H1 (cell line): ENCODE results near the gene TRPM1. TPM values are rescaled to one million over a fixed set of nuclear protein-coding genes. Genes with fewer than 3 reads are reported as not detected.

Experiments
- BRCA1 ChIP-seq: IDR thresholded peaks from 2 replicates; pipeline ENCODE4 v1.6.1; 2012; ENCODE audit warnings: low read depth, low read length, improper control_type of control experiment
- CHD2 ChIP-seq: IDR thresholded peaks from 2 replicates; pipeline ENCODE4 v1.6.1; 2012; ENCODE audit warnings: low read length, improper control_type of control experiment
- CREB1 ChIP-seq: IDR thresholded peaks from 2 replicates; pipeline ENCODE4 v1.6.1; 2012; ENCODE audit warnings: inconsistent platforms
- CTBP2 ChIP-seq: IDR thresholded peaks from 2 replicates; pipeline ENCODE4 v1.7.0; 2011; ENCODE audit warnings: borderline replicate concordance, mild to moderate bottlenecking, moderate library complexity, mixed read lengths, low read length; ENCODE audit not compliant: insufficient read depth, insufficient read length
- FOSL1 ChIP-seq: IDR thresholded peaks from 2 replicates; pipeline ENCODE4 v1.6.1; 2011; ENCODE audit warnings: mild to moderate bottlenecking, low read depth, low read length, moderate library complexity; ENCODE audit not compliant: insufficient read depth
- HDAC6 ChIP-seq: IDR thresholded peaks from one replicate; pipeline ENCODE4 v1.7.1; 2012; ENCODE audit warnings: low read depth, mild to moderate bottlenecking, inconsistent platforms, low read length, moderate library complexity
- JUND ChIP-seq: IDR thresholded peaks from 2 replicates; pipeline ENCODE4 v1.6.1; 2011; ENCODE audit warnings: mild to moderate bottlenecking, improper control_type of control experiment, low read length
- POLR2A ChIP-seq, 2 experiments: IDR thresholded peaks; 1 replicate in 1 of 2; 2 replicates in 1 of 2; pipeline ENCODE4 v1.6.1; 2011; ENCODE audit warnings: low read depth in 2 of 2, low read length in 2 of 2, mild to moderate bottlenecking in 2 of 2; ENCODE audit errors: control extremely low read depth in 1 of 2
- SRF ChIP-seq: IDR thresholded peaks from 2 replicates; pipeline ENCODE4 v1.6.1; 2011; ENCODE audit warnings: mild to moderate bottlenecking, low read depth, low read length, moderate library complexity
- TEAD4 ChIP-seq: IDR thresholded peaks from 2 replicates; pipeline ENCODE4 v1.6.1; 2012; ENCODE audit warnings: low read depth, low read length, inconsistent platforms, mixed read lengths
- ZNF274 ChIP-seq: IDR thresholded peaks from 2 replicates; pipeline ENCODE4 v1.7.0; 2012; ENCODE audit warnings: low read length, borderline replicate concordance; ENCODE audit errors: extremely low read depth
- polyA plus RNA-seq, 7 experiments: library from polyadenylated mRNA; depleted of rRNA in 3 of 7; stranded (reverse) in 5 of 7; unstranded in 2 of 7; fragments of >200 nt in 5 of 7; fragments of 200-250 nt in 2 of 7; gene quantifications; 1 replicate in 5 of 7; 2 replicates in 1 of 7; 4 replicates in 1 of 7; pipeline versions ENCODE4 v1.2.1 to v1.2.3, GENCODE V29; 2011 to 2013; ENCODE audit warnings: missing spikeins in 2 of 7, mixed read lengths in 2 of 7
- total RNA-seq: library from RNA; stranded (reverse); fragmentation: NEBNext Ultra II Directional; extraction: Animal tissue kit (Norgen Biotek cat#: 25700); gene quantifications from 2 replicates; pipeline ENCODE4 v1.2.1, GENCODE V29; 2021
- TF ChIP-seq, protein P1 (sequence below): fragments of 300-600 bp; sonication (generic); IDR thresholded peaks from 2 replicates; pipeline ENCODE4 v1.7.1; 2012; ENCODE audit warnings: low read length, moderate library complexity, mild to moderate bottlenecking, inconsistent platforms; ENCODE audit not compliant: insufficient replicate concordance
- TF ChIP-seq, protein P2 (sequence below): IDR thresholded peaks from 2 replicates; pipeline ENCODE4 v1.6.1; 2011; ENCODE audit warnings: low read depth, mild to moderate bottlenecking, low read length; ENCODE audit not compliant: insufficient read depth

TRPM1 gene
- total and polyA plus RNA-seq, 2 of the 8 experiments (the other 6 are each of a cell fraction or from before 2014, with no cell fraction given): 0.05 TPM; not detected in 1

DNA sequence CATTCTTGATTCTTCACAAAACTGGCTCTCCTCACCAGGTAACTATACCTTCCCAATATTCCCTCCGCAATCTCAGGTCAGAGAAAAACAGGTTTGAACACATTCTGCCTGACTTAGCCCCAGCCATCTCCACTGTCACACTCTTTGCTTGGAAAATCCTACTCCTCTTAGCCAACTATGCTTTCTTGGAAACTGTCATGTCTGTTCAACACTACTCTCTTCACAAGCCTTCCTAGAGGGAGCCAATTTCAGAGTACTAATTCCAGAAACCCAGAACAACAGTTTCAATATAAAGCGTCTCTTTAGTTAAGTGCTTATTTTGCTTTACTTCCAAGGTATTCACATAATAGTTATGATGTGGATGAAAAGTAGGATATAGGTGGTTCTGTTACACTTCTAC is 131.8 kb downstream of the TRPM1 start (continued):
- TF ChIP-seq, protein P1, sequence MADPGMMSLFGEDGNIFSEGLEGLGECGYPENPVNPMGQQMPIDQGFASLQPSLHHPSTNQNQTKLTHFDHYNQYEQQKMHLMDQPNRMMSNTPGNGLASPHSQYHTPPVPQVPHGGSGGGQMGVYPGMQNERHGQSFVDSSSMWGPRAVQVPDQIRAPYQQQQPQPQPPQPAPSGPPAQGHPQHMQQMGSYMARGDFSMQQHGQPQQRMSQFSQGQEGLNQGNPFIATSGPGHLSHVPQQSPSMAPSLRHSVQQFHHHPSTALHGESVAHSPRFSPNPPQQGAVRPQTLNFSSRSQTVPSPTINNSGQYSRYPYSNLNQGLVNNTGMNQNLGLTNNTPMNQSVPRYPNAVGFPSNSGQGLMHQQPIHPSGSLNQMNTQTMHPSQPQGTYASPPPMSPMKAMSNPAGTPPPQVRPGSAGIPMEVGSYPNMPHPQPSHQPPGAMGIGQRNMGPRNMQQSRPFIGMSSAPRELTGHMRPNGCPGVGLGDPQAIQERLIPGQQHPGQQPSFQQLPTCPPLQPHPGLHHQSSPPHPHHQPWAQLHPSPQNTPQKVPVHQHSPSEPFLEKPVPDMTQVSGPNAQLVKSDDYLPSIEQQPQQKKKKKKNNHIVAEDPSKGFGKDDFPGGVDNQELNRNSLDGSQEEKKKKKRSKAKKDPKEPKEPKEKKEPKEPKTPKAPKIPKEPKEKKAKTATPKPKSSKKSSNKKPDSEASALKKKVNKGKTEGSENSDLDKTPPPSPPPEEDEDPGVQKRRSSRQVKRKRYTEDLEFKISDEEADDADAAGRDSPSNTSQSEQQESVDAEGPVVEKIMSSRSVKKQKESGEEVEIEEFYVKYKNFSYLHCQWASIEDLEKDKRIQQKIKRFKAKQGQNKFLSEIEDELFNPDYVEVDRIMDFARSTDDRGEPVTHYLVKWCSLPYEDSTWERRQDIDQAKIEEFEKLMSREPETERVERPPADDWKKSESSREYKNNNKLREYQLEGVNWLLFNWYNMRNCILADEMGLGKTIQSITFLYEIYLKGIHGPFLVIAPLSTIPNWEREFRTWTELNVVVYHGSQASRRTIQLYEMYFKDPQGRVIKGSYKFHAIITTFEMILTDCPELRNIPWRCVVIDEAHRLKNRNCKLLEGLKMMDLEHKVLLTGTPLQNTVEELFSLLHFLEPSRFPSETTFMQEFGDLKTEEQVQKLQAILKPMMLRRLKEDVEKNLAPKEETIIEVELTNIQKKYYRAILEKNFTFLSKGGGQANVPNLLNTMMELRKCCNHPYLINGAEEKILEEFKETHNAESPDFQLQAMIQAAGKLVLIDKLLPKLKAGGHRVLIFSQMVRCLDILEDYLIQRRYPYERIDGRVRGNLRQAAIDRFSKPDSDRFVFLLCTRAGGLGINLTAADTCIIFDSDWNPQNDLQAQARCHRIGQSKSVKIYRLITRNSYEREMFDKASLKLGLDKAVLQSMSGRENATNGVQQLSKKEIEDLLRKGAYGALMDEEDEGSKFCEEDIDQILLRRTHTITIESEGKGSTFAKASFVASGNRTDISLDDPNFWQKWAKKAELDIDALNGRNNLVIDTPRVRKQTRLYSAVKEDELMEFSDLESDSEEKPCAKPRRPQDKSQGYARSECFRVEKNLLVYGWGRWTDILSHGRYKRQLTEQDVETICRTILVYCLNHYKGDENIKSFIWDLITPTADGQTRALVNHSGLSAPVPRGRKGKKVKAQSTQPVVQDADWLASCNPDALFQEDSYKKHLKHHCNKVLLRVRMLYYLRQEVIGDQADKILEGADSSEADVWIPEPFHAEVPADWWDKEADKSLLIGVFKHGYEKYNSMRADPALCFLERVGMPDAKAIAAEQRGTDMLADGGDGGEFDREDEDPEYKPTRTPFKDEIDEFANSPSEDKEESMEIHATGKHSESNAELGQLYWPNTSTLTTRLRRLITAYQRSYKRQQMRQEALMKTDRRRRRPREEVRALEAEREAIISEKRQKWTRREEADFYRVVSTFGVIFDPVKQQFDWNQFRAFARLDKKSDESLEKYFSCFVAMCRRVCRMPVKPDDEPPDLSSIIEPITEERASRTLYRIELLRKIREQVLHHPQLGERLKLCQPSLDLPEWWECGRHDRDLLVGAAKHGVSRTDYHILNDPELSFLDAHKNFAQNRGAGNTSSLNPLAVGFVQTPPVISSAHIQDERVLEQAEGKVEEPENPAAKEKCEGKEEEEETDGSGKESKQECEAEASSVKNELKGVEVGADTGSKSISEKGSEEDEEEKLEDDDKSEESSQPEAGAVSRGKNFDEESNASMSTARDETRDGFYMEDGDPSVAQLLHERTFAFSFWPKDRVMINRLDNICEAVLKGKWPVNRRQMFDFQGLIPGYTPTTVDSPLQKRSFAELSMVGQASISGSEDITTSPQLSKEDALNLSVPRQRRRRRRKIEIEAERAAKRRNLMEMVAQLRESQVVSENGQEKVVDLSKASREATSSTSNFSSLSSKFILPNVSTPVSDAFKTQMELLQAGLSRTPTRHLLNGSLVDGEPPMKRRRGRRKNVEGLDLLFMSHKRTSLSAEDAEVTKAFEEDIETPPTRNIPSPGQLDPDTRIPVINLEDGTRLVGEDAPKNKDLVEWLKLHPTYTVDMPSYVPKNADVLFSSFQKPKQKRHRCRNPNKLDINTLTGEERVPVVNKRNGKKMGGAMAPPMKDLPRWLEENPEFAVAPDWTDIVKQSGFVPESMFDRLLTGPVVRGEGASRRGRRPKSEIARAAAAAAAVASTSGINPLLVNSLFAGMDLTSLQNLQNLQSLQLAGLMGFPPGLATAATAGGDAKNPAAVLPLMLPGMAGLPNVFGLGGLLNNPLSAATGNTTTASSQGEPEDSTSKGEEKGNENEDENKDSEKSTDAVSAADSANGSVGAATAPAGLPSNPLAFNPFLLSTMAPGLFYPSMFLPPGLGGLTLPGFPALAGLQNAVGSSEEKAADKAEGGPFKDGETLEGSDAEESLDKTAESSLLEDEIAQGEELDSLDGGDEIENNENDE: no peak
- TF ChIP-seq, protein P2, sequence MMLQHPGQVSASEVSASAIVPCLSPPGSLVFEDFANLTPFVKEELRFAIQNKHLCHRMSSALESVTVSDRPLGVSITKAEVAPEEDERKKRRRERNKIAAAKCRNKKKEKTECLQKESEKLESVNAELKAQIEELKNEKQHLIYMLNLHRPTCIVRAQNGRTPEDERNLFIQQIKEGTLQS: no peak
- TF ChIP-seq ZNF274 (no peak), FOSL1 (no peak), JUND (no peak), CREB1 (no peak), HDAC6 (no peak), SRF (no peak), TEAD4 (no peak), CTBP2 (no peak), CHD2 (no peak), BRCA1 (no peak), POLR2A (IDR thresholded peaks at IDR 0.05; ENCODE audit: control extremely low read depth in 1 of 2, low read depth in 2 of 2, low read length in 2 of 2) (no peak)
